GM21423 (cell line): ENCODE results near the gene RRM1.
"Not testable (repeated sequence)": the region's sequence is repeated elsewhere in the genome, so short reads cannot be mapped to it uniquely, and the experiment has no call there.

Source experiments
- ATAC-seq: cut with Tn5 transposase; IDR thresholded peaks from one replicate; pipeline ENCODE4 v1.9.1; 2021; ENCODE audit warnings: mild to moderate bottlenecking, moderate library complexity; ENCODE audit not compliant: unreplicated experiment

RRM1 gene

DNA sequence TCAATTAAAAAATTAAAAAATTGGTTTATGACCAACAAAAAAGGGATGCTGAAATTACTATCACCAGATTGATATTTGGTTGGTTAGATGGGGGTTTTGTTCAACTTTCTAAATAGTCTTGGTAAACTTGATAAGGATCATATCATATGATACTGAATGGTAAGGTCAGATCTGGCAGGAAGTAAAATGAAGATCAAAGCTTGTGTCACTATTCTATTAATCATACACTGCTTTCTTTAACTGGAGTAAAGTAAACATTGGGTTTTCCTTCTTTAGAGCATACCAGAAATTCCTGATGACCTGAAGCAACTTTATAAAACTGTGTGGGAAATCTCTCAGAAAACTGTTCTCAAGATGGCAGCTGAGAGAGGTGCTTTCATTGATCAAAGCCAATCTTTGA, 40.2 kb downstream of the RRM1 start:
- no peak for ATAC-seq

DNA sequence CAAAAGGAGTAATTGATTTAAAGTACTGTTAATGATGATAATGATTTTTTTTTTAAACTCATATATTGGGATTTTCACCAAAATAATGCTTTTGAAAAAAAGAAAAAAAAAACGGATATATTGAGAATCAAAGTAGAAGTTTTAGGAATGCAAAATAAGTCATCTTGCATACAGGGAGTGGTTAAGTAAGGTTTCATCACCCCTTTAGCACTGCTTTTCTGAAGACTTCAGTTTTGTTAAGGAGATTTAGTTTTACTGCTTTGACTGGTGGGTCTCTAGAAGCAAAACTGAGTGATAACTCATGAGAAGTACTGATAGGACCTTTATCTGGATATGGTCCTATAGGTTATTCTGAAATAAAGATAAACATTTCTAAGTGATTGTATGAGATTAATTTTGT, 43.9 kb downstream of the RRM1 start:
- ATAC-seq, result no peak

DNA sequence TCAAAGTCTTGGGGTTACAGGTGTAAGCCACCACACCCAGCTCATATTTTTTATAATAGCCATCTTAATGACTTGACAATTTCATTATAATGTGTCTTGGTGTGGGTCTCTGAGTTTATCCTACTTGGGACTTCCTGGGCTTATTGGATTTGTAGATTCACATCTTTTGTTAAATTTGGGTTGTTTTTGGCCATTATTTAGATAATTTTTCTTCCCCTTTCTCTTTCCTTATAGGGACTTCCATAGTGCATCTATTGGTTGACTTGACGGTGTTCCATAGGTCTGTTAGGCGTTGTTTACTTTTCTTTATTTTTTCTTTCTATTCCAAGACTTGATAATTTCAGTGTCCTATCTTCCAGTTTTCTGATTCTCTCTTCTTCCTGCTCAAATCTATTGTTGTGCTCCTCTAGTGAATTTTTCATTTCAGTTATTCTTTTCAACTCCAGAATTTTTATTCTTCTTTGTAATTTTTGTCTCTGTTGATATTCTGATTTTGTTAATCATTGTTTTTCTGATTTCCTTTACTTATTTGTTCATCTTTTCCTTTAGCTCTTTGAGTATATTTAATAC, 45.6 kb downstream of the RRM1 start:
- ATAC-seq, result no peak

DNA sequence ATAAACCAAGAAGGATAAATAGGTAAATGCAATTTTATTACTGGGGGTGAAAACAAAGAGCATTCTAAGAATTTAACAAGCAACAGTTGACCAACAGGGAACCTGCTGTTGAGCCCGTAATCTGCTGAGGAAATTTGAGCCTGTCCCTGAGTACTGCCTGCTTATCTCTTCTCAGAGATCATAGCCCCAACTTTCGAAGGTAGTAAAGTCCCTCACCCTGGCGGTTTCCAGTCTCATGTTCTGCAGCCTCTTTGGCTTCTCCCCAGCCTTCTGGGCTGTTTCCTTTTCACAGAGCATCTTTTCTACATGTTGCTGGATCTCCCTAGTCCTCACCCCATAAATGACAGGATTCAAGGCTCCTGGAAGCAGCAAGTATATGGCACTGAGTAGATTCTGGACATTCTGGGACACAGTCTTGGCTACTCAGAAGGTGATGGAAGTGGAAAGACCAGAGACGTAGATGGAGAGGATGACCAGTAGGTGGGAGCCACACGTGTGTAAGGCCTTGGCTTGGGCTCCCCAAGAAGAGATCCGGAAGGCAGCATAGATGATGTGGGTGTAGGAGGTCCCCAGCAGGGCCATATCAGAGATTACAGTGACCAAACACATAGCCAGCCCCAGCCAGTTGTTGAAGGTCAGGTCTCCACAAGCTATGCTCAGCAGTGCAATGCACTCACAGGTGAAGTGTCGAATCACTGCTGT, 51.6 kb downstream of the RRM1 start:
- no peak for ATAC-seq

DNA sequence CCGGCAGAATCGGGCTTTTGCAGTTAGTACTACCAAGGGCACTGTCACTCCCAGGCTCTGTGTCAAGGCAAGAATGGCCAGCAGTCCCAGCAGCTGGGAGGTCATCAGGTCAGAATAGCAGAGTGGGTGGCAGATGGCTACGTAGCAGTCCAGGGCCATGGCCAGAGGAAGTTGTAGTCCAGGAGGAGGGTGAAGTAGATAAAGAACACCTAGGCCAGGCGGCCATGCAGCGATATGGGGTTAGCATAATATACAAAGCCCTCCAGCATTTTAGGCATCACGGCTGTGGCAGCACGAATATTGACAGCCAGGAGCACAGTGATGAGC, 52.1 kb downstream of the RRM1 start:
- ATAC-seq, result no peak

DNA sequence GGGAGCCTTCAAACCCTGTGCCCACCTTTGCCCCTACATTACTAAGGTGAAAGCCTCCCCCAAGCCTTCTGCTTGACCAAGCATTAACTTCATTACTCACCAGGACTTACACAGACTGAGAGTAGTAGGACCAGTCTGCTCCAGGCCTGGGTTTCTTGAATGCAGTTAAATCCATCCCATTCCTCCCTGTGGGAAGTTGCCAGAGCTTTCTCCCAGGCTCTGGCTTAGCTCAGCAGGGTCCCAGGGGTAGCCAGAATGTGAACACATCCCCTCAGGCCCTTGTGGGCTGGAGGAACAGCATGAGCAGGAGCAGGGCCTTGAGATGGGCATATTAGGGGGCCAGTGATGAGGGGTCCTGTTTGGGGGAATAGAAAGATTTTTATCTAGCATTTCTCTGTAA, 59.9 kb downstream of the RRM1 start:
- no peak for ATAC-seq

DNA sequence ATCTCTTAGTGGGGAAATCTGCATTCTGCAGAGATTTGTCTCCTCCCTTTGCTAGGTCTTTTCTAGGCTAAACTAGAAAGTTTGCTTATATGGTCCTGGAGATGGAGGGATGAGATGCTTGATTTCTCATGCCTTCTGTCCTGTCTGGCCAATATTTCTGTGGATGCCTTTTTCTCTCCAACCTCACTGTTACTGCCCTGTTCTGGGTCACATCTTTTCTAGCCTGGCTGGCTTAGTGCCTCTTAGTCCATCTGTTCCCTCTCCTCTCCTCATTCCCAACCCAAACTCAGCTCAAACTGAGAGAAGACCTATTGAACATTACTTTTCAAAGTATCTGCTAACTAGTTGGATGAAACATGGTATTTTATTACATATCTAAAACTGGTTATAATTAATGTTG, 62.0 kb downstream of the RRM1 start:
- no peak for ATAC-seq

DNA sequence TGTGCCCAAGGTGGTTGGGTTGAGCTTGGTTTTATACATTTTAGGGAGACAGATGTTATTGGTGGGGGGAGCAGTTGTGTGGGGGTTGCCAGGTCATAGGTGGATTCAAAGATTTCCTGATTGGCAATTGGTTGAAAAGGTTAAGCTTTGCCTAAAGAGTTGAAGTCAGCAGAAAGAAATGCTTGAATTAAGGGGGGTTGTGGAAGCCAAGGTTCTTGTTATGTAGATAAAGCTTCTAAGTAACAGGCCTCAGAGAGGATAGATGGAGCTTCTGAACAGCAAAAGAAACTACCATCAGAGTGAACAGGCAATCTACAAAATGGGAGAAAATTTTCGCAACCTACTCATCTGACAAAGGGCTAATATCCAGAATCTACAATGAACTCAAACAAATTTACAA, 64.2 kb downstream of the RRM1 start:
- not testable (repeated sequence) for ATAC-seq

DNA sequence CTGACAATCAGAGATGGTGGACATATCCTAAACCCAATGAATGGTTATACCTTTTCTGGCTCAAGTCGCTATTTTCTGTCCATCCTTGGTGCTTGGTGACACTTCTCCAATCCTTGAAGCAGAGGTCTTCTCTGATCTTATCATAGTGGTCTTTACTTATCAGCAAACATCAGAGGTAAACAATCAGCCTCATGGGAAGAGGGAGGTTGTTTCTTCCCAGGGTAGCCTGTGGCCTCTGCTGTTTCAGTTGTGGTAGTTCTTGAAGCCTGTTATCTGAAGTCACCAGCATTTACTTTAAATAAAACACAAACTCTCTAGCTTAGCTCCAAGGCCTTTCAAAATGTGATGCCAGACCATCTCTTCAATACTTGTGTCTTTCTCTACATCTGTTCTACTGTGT, 66.7 kb downstream of the RRM1 start:
- ATAC-seq, result no peak

DNA sequence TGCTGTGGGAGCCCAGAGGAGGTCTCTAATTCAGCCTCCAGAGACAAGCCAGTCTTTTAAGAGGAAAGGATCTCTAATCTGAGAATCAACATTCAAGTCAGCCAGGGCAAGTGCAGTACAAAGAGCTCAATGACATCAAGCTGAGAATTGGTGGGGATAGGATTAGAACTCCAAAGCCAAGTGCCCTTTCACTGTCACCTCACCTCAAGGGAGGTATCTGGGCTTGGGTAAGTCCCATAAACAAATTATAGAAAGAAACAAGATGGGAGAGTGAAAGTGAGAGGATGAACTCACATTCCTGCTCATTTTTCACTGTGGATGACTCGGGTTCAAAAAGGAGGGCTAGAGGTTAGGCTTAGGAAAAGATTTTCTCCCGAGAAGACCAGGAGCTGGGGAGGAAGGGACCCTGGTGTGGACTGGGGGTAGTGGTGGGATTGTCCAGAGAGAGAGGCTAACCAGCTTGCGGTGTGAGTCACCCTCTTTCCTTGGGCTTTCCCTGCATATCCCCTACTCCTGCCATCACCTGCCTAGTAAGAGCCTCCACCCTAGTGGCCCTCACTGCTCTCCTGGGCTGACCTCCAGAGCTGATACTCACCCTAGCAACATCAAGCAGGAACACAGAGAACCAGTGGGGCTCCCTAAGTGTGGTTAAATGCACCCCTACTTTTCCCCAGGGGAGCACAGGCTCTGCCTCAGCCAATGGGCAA, 70.4 kb downstream of the RRM1 start:
- ATAC-seq, result no peak

DNA sequence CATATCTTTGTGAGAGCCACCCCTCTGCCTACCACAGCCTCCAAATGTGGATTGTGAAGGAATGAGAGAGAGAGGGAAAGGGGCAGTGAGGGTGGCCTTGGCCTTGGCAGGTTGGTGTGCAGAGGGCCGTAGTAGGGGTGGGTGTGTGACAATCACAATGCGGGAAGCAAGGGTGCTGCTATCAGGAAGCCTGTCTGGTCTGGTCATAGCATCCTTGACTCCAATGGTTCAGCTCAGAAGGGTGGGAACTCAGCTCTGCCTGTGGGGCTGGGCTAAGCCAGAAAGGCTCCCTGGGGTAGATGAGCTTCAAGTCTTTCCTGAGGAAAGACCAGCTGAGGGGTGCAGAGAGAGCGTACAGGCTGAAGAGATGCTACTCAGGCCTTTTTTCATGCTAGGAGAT, 72.7 kb downstream of the RRM1 start:
- no peak for ATAC-seq

DNA sequence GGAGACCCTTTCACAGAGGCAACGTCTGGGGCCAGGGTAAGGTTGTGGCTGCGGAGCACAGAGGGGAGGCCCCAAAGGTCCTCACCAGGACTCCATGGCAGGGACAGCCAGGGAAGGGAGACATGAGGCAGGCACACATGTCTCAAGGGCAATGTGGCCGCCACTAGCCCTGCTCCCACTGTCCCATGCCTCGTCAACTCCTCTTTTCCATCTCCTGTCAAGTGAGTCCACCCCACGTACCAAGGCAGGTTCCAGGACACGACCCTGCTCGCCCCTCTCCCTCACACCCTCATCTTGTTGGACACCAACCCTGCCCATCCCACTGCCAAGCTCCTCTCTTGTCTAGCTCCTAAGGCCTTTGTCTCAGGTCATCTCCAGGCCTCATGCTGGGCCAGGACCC, 73.2 kb downstream of the RRM1 start:
- no peak for ATAC-seq

DNA sequence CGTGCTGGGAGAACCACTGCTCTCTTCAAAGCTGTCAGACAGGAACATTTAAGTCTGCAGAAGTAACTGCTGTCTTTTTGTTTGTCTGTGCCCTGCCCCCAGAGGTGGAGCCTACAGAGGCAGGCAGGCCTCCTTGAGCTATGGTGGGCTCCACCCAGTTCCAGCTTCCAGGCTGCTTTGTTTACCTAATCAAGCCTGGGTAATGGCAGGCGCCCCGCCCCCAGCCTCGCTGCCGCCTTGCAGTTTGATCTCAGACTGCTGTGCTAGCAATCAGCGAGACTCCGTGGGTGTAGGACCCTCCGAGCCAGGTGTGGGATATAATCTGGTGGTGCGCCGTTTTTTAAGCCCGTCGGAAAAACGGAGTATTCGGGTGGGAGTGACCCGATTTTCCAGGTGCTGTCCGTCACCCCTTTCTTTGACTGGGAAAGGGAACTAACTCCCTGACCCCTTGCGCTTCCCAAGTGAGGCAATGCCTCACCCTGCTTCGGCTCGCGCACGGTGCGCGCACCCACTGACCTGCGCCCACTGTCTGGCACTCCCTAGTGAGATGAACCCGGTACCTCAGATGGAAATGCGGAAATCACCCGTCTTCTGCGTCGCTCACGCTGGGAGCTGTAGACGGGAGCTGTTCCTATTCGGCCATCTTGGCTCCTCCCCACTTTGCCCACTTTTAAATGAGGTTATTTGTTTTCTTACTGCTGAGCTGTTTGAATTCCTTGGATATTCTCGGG, 81.2 kb downstream of the RRM1 start:
- not testable (repeated sequence) for ATAC-seq

DNA sequence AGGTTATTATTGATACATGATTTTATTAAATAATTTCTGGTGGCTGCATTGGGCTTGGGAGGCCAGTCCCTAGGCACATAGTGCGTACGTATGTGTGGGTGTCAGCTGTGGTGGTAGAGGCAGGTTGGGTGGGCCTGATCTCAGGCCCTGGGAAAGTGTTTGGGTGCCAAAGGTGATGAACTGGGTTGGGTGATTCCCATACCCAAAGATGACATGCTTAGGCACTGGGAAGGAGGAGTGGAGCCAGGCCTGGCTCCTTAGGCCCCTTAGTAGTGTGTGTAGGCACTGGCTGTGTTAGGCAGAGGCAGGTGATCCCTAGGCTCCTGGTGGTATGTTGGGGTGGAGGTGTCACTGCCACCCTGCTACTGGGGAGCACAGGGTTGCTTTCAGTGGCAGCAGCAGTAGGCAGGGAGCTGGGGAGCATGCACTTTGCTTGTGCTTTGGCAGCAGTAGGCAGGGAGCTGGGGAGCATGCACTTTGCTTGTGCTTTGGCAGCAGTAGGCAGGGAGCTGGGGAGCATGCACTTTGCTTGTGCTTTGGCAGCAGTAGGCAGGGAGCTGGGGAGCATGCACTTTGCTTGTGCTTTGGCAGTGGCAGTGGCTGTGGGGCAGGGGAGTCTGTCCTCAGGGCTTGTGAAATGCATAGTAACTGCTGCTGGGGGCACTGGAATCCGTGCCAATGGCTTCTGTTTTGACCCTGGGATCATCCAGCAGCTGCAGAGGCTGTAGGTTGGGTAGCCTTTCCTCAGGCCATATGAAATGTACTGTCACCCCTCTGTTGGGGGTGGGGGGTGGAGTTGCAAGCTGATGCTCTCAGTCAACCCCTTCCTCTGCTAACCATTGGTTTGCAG, 84.4 kb downstream of the RRM1 start:
- no peak for ATAC-seq

DNA sequence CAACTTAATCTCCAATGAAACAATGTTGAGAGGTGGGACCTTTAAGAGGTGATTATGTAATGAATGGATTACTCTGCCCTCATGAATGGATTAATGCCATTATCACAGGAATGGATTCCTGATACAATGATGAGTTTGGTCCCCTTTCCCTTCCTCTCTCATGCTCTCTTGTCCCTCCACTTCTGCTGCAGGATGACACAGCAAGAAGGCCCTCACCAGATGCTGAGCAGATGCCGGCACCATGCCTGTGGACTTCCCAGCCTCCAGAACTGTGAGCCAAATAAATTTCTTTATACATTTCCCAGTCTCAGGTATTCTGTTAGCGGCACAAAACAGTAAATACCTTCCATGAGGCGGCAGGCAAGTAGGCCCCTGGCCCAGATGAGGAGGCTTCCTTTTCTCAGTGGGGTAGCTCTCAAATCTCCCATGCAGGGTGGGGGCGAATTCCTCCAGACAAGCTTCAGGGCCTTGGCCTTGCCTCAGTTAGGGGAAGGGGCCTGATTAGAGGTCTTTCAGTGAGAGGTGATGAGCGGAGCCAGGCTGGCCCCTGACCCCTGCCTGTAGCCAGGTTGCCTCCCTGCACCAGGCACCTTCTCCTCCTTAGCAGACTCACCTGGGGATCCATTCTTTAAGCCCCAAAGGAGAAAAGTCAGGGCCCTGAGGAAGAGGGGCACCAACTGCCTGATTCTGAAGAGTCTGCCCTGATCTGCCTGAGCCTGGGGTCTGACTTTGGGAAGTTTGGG, 86.0 kb downstream of the RRM1 start:
- no peak for ATAC-seq

DNA sequence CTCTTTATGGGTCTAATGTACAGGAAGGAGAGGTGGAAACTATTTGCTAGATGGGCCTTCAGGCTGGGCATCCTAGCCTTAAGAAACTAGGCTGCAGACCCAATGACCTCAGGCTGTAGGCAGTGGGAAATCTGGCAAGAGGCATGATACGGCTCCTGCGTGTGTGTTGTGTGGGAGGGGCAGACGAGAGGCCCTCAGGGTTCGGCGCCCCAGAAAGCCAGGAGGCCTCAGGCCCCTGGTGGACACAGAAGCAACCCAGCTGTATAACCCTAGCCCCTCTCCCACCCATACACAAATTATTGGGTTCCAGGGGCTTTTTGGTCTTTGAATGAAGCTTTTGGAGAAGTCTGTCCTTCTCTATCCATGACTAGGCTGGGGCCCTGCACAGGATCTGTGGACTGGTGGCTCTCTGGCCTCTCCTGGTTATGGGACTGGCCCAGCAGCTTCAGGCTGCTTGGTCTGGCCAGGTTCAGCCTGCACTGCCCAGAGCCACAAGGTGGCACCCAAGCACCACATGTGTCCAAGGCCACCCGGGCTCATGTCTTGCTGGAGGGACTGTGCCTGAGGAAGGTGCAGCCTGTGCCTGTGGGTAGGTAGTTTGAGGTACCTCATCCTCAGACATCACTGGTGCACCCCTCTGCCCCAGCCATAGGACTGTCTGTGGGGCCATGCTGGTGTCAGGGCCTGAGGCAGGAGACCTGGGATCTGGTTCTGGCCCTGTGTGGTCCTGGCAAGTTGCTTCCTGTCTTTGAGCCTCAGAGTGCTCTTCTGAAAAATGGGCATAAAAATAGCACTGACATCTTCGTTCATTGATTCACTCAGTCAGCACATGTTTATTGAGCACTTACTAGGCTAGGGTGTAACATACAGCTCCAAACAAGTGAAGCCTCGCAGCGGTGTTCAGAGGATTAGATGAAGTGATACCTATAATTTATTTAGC, 87.5 kb downstream of the RRM1 start:
- ATAC-seq, result peak; percentile 67

DNA sequence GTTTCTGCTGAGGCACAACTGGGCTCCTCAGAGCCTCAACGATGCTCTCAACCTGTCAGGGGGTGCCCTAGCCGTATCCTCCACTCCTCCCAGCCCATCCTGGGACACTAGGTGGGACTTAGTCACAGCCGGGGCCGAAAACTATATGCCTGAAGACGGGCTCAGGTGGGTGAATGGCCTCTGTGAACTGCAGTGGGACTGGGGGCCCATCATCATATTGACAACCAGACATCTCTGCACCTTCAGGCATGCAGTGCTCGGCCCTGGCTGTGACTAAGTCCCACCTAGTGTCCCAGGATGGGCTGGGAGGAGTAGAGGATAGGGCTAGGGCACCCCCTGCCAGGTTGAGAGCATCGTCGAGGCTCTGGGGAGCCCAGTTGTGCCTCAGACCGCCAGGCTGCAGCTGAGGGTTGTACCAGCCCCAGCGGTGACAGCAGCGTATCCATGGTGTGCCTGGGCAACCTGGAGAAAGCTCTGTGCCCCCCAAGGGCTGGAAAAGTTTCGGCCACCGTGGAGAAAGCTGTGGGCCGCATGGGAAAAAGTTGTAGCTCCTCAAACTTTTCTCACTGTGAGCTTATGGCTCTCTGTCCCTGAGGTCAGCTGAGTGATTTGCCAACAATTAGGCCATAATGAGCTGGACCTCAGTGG, 88.9 kb downstream of the RRM1 start:
- no peak for ATAC-seq

DNA sequence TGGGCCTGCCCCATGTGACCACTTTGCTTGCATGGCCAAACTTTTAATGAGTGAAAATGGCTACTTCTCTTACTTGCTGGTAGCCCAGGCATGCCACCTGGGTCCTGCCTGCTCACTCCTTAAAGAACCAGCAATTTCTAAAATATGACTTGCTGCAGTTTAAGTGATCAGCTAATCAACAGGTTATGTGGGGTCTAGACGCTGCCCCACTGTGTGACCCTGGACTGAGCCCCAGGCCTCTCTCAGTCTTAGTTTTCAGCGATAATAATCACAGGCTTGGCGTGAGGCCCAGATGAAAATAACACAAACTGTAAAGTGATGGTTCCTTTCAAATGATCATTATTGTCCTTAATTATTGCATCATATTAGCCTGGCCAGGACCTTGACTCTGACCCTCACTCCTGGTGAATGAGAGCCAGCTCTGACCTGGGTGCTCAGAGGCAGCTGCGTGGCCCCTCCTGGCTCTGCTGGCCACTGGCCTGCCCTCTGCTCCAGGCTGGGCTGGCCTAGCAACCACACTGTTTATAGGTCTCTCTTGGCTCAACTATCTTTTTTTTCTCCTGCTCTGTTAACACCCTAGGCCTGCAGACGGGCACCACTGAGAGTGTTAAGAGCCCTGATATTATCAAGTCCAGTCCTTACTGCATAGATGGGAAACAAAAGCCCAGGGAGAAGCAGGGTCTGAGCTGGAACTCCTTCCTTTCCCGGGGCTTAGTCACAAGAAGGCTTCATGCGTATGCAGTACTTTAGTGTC, 89.7 kb downstream of the RRM1 start:
- no peak for ATAC-seq
